Endothelial cell of umbilical vein (primary cell): ENCODE measurements around the gene NSD2. TPM values are rescaled to one million over a fixed set of nuclear protein-coding genes. Genes with fewer than 3 reads are reported as not detected.

ENCODE experiments used
- BruUV-seq: library from RNA; stranded (reverse); fragments of 400-500 nt; replicated peaks from 2 replicates; lab custom pipeline; 2021; lab: Mats Ljungman, UMichigan
- CTCF ChIA-PET: fragments of 300-600, 350-600 bp; sonication (Branson Sonifier 250); formaldehyde crosslinking; loops from one replicate; lab custom pipeline; 2021; ENCODE audit warnings: antibody characterized with exemption, inconsistent platforms; lab: Charles Lee
- POLR2A ChIA-PET: fragments of 300-600, 350-600 bp; sonication (Branson Sonifier 250); formaldehyde crosslinking; loops from one replicate; lab custom pipeline; 2021; ENCODE audit warnings: antibody characterized with exemption, inconsistent platforms; lab: Charles Lee
- DNase-seq: peaks from one replicate; pipeline ENCODE4 v3.0.0-alpha.2; 2011; ENCODE audit warnings: low read depth, low spot score
- FAIRE-seq: peaks from 2 replicates; lab custom pipeline; 2011; peaks lifted over from hg19 to GRCh38; lab: Jason Lieb, UNC
- H2AFZ ChIP-seq: 2 replicates; pipeline ENCODE4 v1.6.0; 2012; ENCODE audit warnings: low read depth, low read length, control low read depth, inconsistent platforms
- H3K27ac ChIP-seq: 2 replicates; pipeline ENCODE4 v1.5.1; 2011; ENCODE audit warnings: low read depth, mild to moderate bottlenecking, control low read depth, low read length, moderate library complexity; ENCODE audit not compliant: insufficient read depth
- H3K27me3 ChIP-seq, 2 experiments: 2 replicates each; pipeline versions ENCODE4 v1.6.0 to v1.6.1; 2011; ENCODE audit warnings: low read length in 2 of 2, mixed read lengths in 1 of 2; ENCODE audit not compliant: control insufficient read depth in 2 of 2, insufficient read depth in 2 of 2
- H3K36me3 ChIP-seq, 2 experiments: 2 replicates in 1 of 2; 3 replicates in 1 of 2; pipeline ENCODE4 v1.5.1; 2011; ENCODE audit warnings: low read length in 2 of 2, mild to moderate bottlenecking in 1 of 2, moderate library complexity in 1 of 2; ENCODE audit not compliant: control insufficient read depth in 2 of 2, insufficient read depth in 2 of 2; ENCODE audit errors: extremely low read depth in 1 of 2
- H3K4me1 ChIP-seq: 3 replicates; pipeline ENCODE4 v1.5.1; 2011; ENCODE audit warnings: mild to moderate bottlenecking, low read length; ENCODE audit not compliant: control insufficient read depth, insufficient read depth; ENCODE audit errors: extremely low read depth
- H3K4me2 ChIP-seq: 2 replicates; pipeline ENCODE4 v1.6.1; 2011; ENCODE audit warnings: low read length, control low read depth, mixed read lengths; ENCODE audit not compliant: insufficient read depth
- H3K4me3 ChIP-seq, 3 experiments: fragments of 200-600 bp in 1 of 3; sonication (generic), shearing (Covaris generic) in 1 of 3; replicated peaks in 1 of 3; 2 replicates each; pipeline ENCODE4 v1.5.1; 2011 to 2016; ENCODE audit warnings: control low read depth in 3 of 3, low read length in 3 of 3, mild to moderate bottlenecking in 2 of 3, inconsistent platforms in 1 of 3, low read depth in 1 of 3, moderate library complexity in 1 of 3; ENCODE audit not compliant: insufficient read depth in 1 of 3
- H3K79me2 ChIP-seq: 2 replicates; pipeline ENCODE4 v1.6.0; 2012; ENCODE audit warnings: low read length, inconsistent platforms; ENCODE audit not compliant: control insufficient read depth, insufficient read depth
- H3K9ac ChIP-seq: replicated peaks from 2 replicates; pipeline ENCODE3; 2011; ENCODE audit warnings: low read length, control low read depth; ENCODE audit not compliant: insufficient read depth; ENCODE audit errors: extremely low read depth
- H3K9me1 ChIP-seq: replicated peaks from 3 replicates; pipeline ENCODE4 v1.6.0; 2011; ENCODE audit warnings: mild to moderate bottlenecking, low read length; ENCODE audit not compliant: control insufficient read depth, insufficient read depth; ENCODE audit errors: extremely low read depth
- H3K9me3 ChIP-seq: replicated peaks from 2 replicates; pipeline ENCODE4 v1.5.1; 2012; ENCODE audit warnings: low read length, inconsistent platforms; ENCODE audit not compliant: control insufficient read depth, insufficient read depth
- H4K20me1 ChIP-seq: replicated peaks from 2 replicates; pipeline ENCODE3; 2011; ENCODE audit warnings: mild to moderate bottlenecking, low read length; ENCODE audit not compliant: control insufficient read depth, insufficient read depth; ENCODE audit errors: extremely low read depth
- EZH2 ChIP-seq: IDR thresholded peaks from 2 replicates; pipeline ENCODE4 v1.6.1; 2012; ENCODE audit warnings: borderline replicate concordance, low read depth, mild to moderate bottlenecking, moderate library complexity, low read length, inconsistent platforms; ENCODE audit not compliant: severe bottlenecking
- FOS ChIP-seq: IDR thresholded peaks from 2 replicates; pipeline ENCODE4 v1.6.1; 2011; ENCODE audit warnings: mild to moderate bottlenecking, low read length, moderate library complexity, borderline replicate concordance; ENCODE audit not compliant: insufficient read depth
- GATA2 ChIP-seq: IDR thresholded peaks from 2 replicates; pipeline ENCODE4 v1.7.0; 2011; ENCODE audit warnings: low read depth, mild to moderate bottlenecking, moderate library complexity, mixed read lengths, low read length; ENCODE audit not compliant: insufficient read length, insufficient read depth
- JUN ChIP-seq: IDR thresholded peaks from 2 replicates; pipeline ENCODE4 v1.6.1; 2011; ENCODE audit warnings: borderline replicate concordance, low read depth; ENCODE audit not compliant: insufficient read length, insufficient read depth
- MAX ChIP-seq: IDR thresholded peaks from 2 replicates; pipeline ENCODE4 v1.6.1; 2011; ENCODE audit not compliant: insufficient read depth, insufficient read length
- MYC ChIP-seq: IDR thresholded peaks from one replicate; pipeline ENCODE4 v1.6.1; 2011; ENCODE audit warnings: mild to moderate bottlenecking, low read depth, low read length
- POLR2A ChIP-seq: IDR thresholded peaks from 2 replicates; pipeline ENCODE4 v1.6.1; 2012; ENCODE audit warnings: low read depth, mild to moderate bottlenecking, control low read depth, low read length
- POLR2AphosphoS5 ChIP-seq: IDR thresholded peaks from 2 replicates; pipeline ENCODE4 v1.6.1; 2012; ENCODE audit warnings: low read depth, mild to moderate bottlenecking, control low read depth, low read length, moderate library complexity; ENCODE audit not compliant: insufficient read depth
- dilution Hi-C: fragments of 300-500 bp; cut with MboI; formaldehyde crosslinking; loops from one replicate; pipeline ENCODE4 v1.15.0; 2019; ENCODE audit warnings: low sequenced_read_pairs; ENCODE audit not compliant: extremely low pct_ligation_motif_present
- intact Hi-C: fragments of 100-400 bp; cut with micrococcal nuclease; formaldehyde crosslinking; loops from one replicate; pipeline ENCODE4 v1.10.0; 2022
- polyA plus RNA-seq, 4 experiments: library from polyadenylated mRNA; depleted of rRNA in 3 of 4; stranded (reverse) in 3 of 4; unstranded in 1 of 4; fragments of >200 nt; gene quantifications; 2 replicates each; pipeline versions ENCODE4 v1.2.1 to v1.2.3, GENCODE V29; 2011 to 2012; ENCODE audit warnings: missing spikeins in 1 of 4
- total RNA-seq: library from RNA; stranded (reverse); gene quantifications from 2 replicates; pipeline ENCODE4 v1.2.3, GENCODE V29; 2021
- TF ChIP-seq, protein P1 (sequence below), 2 donors: IDR thresholded peaks; 1 replicate in 1 of 2; 2 replicates in 1 of 2; pipeline ENCODE4 v1.5.1; 2011; ENCODE audit warnings: low read length in 2 of 2, mild to moderate bottlenecking in 2 of 2, moderate library complexity in 2 of 2, control low read depth in 1 of 2, inconsistent platforms in 1 of 2, low read depth in 1 of 2; ENCODE audit not compliant: insufficient read depth in 1 of 2; ENCODE audit errors: extremely low read depth in 1 of 2

Gene NSD2
- total and polyA plus RNA-seq, 2 donors (not counting 3 experiments of a cell fraction or from before 2014, with no cell fraction given): 31.3 to 171 TPM

GRCh38 chr4:1837069-1837468 lies 34.1 kb upstream of the NSD2 start:
- H3K9me1 ChIP-seq: no peaks in the 10 kb centered on the region
- H3K27me3 ChIP-seq: no peaks in the 10 kb centered on the region
- H3K4me2 ChIP-seq: no peak overlapping the region
- no peak for FAIRE-seq
- H4K20me1 ChIP-seq: no peaks in the 10 kb centered on the region
- no peak overlapping the region for H2AFZ ChIP-seq
- intact Hi-C loops: no loop called here
- H3K9me3 ChIP-seq: no peaks in the 10 kb centered on the region
- no peaks in the 10 kb centered on the region for H3K4me1 ChIP-seq
- POLR2A ChIA-PET: no interaction called here
- dilution Hi-C loops: no loop called here
- no peak overlapping the region for H3K9ac ChIP-seq
- BruUV-seq: no TSS peak
- peaks cover 11 to 66% of the 10 kb centered on the region in 2 experiments for H3K36me3 ChIP-seq
- CTCF ChIA-PET: no interaction called here
- no peak for DNase-seq
- peaks cover 19% of the 10 kb centered on the region for H3K79me2 ChIP-seq
- TF ChIP-seq POLR2A: no peak
- TF ChIP-seq GATA2: no peak
- no peak for TF ChIP-seq MYC
- no peak for TF ChIP-seq FOS
- TF ChIP-seq, protein P1, sequence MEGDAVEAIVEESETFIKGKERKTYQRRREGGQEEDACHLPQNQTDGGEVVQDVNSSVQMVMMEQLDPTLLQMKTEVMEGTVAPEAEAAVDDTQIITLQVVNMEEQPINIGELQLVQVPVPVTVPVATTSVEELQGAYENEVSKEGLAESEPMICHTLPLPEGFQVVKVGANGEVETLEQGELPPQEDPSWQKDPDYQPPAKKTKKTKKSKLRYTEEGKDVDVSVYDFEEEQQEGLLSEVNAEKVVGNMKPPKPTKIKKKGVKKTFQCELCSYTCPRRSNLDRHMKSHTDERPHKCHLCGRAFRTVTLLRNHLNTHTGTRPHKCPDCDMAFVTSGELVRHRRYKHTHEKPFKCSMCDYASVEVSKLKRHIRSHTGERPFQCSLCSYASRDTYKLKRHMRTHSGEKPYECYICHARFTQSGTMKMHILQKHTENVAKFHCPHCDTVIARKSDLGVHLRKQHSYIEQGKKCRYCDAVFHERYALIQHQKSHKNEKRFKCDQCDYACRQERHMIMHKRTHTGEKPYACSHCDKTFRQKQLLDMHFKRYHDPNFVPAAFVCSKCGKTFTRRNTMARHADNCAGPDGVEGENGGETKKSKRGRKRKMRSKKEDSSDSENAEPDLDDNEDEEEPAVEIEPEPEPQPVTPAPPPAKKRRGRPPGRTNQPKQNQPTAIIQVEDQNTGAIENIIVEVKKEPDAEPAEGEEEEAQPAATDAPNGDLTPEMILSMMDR (IDR thresholded peaks at IDR 0.05; ENCODE audit: extremely low read depth in 1 of 2, insufficient read depth in 1 of 2, low read depth in 1 of 2, low read length in 2 of 2): no peak
- TF ChIP-seq JUN: no peak
- TF ChIP-seq EZH2: no peak
- TF ChIP-seq POLR2AphosphoS5: no peak
- no peak for TF ChIP-seq MAX
- no peak overlapping the region for H3K27ac ChIP-seq
- no peak overlapping the region for H3K4me3 ChIP-seq
